ENCODE measurements around the gene AKT1.

- TF ChIP-seq, protein P1, sequence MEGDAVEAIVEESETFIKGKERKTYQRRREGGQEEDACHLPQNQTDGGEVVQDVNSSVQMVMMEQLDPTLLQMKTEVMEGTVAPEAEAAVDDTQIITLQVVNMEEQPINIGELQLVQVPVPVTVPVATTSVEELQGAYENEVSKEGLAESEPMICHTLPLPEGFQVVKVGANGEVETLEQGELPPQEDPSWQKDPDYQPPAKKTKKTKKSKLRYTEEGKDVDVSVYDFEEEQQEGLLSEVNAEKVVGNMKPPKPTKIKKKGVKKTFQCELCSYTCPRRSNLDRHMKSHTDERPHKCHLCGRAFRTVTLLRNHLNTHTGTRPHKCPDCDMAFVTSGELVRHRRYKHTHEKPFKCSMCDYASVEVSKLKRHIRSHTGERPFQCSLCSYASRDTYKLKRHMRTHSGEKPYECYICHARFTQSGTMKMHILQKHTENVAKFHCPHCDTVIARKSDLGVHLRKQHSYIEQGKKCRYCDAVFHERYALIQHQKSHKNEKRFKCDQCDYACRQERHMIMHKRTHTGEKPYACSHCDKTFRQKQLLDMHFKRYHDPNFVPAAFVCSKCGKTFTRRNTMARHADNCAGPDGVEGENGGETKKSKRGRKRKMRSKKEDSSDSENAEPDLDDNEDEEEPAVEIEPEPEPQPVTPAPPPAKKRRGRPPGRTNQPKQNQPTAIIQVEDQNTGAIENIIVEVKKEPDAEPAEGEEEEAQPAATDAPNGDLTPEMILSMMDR (IDR thresholded peaks at IDR 0.05) = no peak
- TF ChIP-seq POLR2A (IDR thresholded peaks at IDR 0.05) = no peak
Measured at GRCh38 chr14:104803280-104803911, 7.8 kb upstream of the AKT1 start.
